Stimulated activated naive B cell treated with anti-CD40 and anti-IgM and Interleukin-4, amounts not matched to agents 10 μg/mL and 1 μg/mL and 100 μg/mL, for 72 hours (primary cell): ENCODE results near the gene SUPT4H1.

ENCODE experiments used
- ATAC-seq, 2 donors: fragments of 150-1000 bp; cut with Tn5 transposase; replicated peaks; 2 replicates each; pipeline ENCODE4 v1.10.0; 2021; ENCODE audit warnings: moderate library complexity in 1 of 2
- DNase-seq: peaks from one replicate; pipeline ENCODE4 v3.0.0; 2021
- H3K27ac Mint-ChIP-seq: one replicate; pipeline ENCODE4 v1.8.0; 2022; ENCODE audit warnings: mild to moderate bottlenecking, mixed read lengths
- H3K27me3 Mint-ChIP-seq, 2 donors: one replicate each; pipeline ENCODE4 v1.8.0; 2022; ENCODE audit warnings: mixed read lengths in 2 of 2
- H3K36me3 Mint-ChIP-seq, 2 donors: one replicate each; pipeline ENCODE4 v1.8.0; 2022; ENCODE audit warnings: mixed read lengths in 2 of 2, mild to moderate bottlenecking in 1 of 2
- H3K4me1 Mint-ChIP-seq, 2 donors: one replicate each; pipeline ENCODE4 v1.8.0; 2022; ENCODE audit warnings: mixed read lengths in 2 of 2, mild to moderate bottlenecking in 1 of 2
- H3K4me3 Mint-ChIP-seq, 2 donors: one replicate each; pipeline ENCODE4 v1.8.0; 2022; ENCODE audit warnings: mild to moderate bottlenecking in 2 of 2, mixed read lengths in 2 of 2, moderate library complexity in 1 of 2
- H3K9me3 Mint-ChIP-seq, 2 donors: one replicate each; pipeline ENCODE4 v1.8.0; 2022; ENCODE audit warnings: mixed read lengths in 2 of 2, mild to moderate bottlenecking in 1 of 2

Gene SUPT4H1

DNA sequence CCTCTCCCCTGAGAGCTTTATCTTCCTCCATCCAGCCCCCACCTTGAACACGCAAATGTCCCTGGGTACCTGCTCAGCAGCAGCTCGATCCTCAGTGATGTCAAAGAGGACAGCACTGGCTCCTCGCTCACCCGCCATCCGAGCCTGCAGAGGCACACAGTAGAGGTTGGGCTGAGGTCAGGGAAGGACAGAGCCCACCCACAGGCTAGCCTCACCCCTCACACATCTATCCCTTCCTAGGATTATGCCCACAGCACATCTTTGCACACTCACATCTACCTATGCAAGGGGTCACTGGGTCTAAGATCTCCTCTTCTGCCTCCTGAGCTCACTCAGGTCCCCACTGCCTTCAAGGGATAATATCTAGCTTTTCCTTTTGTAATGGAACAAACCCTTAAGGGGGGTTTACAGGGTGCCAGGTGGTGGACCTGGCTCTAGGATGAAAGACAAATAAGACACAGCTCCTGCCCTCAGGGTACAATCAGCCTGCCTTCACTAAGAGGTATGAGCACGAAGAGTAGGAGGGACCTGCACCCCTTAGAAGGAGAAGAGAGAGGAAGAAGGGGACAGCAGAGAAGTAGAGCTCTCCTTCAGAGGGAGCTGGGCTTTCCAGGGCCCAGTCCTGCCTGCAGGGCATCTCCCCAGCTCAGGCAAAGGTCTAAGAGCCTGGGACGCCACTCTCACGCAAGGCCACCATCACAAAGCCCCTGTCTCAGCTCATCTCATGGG is 11.6 kb upstream of the SUPT4H1 start:
- DNase-seq (no peak), ATAC-seq (no peak)
- Mint-ChIP-seq H3K4me3 (no peak overlapping the region), H3K27me3 (no peaks in the 10 kb centered on the region), H3K27ac (peak overlapping the region; percentile 59), H3K9me3 (no peaks in the 10 kb centered on the region), H3K4me1 (peaks cover 2 to 13% of the 10 kb centered on the region in 2 donors), H3K36me3 (peaks cover 20 to 27% of the 10 kb centered on the region in 2 donors)

DNA sequence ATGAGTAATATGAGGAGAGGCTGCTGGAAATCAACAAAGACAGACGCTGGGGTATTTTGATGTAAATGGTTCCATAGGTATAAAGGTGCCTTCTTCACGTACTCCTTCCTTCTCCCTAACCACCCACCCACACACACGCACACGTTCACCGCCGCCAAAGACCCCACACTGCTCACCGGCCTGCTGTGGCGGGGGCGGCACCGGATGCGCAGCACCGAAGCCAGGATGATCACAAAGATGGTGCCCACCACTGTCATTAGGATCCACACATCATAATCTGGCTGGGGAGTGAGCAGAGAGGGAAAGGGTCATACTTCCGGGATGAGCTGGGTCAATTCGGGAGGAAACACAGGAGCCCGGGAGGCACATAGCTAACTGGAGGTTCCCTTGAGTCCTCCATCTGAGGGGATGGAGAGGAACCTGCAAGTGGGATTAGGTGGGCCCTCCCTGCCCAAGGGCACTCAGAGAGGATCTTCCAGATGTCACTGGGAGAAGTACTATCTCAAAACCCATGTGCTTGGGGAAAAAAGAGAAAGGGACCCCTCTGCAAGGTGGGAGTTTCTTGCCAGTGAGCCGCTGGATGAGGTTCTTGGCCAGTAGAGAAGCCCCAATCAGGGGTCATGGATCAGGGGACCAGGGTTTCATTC is 10.5 kb upstream of the SUPT4H1 start:
- ATAC-seq (no peak), DNase-seq (no peak)
- no peak overlapping the region for H3K4me3 Mint-ChIP-seq
- no peaks in the 10 kb centered on the region for H3K27me3 Mint-ChIP-seq
- peaks cover 22 to 27% of the 10 kb centered on the region in 2 donors for H3K36me3 Mint-ChIP-seq
- peaks cover 0 to 3% of the 10 kb centered on the region in 2 donors for H3K4me1 Mint-ChIP-seq
- H3K9me3 Mint-ChIP-seq, result no peaks in the 10 kb centered on the region
- H3K27ac Mint-ChIP-seq, result no peak overlapping the region

DNA sequence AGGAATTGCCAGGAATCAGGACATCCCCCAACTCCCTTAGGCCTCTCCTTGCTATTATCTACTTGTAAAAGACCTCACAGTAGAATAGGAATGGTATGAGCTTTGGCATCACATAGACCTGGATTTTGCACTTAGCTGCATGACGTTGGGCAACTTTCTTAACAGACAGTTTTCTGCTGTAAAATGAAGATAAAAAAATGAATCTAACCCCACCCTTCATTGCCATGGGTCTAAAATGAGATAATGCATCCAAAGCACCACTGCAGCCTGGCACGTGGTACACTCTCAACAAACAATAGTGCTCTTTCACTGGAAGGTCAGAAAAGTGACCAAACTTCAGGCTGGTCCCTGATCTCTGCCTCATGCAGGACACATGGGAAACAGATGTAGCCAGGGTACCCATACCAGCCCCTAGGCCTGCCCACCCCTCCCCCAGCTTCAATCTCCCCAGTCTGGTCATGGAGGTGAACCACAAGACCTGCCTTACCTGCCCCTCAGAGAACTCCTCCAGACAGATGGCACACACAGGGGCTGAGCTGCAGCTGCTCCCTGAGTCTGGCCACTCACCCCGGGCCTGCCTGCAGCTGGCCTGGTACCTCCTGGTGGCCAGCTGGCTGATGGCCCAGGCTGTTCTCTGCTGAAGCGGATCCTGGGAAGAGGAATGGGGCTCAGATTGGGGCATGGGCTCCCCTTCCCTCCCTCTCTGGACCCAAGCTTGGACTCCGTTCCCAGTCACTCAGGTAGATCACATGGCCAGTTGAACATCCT is 8.5 kb upstream of the SUPT4H1 start:
- H3K27me3 Mint-ChIP-seq, result no peaks in the 10 kb centered on the region
- H3K9me3 Mint-ChIP-seq, result no peaks in the 10 kb centered on the region
- no peak overlapping the region for H3K27ac Mint-ChIP-seq
- no peak overlapping the region for H3K4me3 Mint-ChIP-seq
- DNase-seq, result no peak
- no peak for ATAC-seq
- H3K36me3 Mint-ChIP-seq, result peaks cover 23 to 33% of the 10 kb centered on the region in 2 donors
- no peaks in the 10 kb centered on the region for H3K4me1 Mint-ChIP-seq

DNA sequence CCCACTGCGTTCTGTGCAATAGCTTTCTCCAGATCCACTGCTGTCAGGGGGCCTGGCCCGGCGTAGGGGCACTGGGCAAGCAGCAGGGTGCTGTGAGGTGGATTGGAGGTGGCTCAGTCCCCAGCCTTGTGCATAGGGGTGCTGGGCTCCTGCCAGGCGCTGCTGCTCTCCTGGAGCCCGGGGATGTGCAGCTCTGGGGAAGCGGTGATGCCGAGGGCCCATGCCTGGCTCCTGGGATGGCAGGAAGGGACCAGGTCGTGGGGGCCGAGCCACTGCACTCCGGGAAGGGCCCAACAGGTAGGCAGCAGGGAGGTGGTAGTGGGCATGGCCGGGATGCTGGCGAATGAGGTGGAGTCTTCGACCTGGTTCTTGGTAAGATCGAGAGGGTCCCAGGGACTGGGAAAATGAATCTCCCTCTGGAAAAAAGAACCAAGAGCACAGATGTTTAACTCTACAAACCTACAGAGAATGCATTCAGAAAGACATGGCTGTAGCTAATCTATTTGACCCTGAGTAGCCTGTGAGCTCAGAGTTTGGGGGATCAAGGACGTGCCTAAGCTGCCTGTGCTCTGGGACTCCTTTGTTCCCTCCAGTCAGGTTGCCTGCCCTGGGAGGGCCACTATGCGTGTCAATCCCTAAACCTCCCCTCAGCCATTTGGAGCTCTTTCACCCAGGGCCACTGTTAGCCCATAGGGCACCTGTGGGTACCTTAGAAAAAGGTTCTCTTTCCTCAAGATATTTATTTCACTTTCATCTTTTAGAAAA is 6.6 kb upstream of the SUPT4H1 start:
- Mint-ChIP-seq H3K27me3 (no peaks in the 10 kb centered on the region), H3K36me3 (peaks cover 23 to 34% of the 10 kb centered on the region in 2 donors), H3K4me1 (peaks cover 6 to 7% of the 10 kb centered on the region in 2 donors), H3K9me3 (no peaks in the 10 kb centered on the region), H3K27ac (no peak overlapping the region), H3K4me3 (no peak overlapping the region)
- DNase-seq, result no peak
- no peak for ATAC-seq

DNA sequence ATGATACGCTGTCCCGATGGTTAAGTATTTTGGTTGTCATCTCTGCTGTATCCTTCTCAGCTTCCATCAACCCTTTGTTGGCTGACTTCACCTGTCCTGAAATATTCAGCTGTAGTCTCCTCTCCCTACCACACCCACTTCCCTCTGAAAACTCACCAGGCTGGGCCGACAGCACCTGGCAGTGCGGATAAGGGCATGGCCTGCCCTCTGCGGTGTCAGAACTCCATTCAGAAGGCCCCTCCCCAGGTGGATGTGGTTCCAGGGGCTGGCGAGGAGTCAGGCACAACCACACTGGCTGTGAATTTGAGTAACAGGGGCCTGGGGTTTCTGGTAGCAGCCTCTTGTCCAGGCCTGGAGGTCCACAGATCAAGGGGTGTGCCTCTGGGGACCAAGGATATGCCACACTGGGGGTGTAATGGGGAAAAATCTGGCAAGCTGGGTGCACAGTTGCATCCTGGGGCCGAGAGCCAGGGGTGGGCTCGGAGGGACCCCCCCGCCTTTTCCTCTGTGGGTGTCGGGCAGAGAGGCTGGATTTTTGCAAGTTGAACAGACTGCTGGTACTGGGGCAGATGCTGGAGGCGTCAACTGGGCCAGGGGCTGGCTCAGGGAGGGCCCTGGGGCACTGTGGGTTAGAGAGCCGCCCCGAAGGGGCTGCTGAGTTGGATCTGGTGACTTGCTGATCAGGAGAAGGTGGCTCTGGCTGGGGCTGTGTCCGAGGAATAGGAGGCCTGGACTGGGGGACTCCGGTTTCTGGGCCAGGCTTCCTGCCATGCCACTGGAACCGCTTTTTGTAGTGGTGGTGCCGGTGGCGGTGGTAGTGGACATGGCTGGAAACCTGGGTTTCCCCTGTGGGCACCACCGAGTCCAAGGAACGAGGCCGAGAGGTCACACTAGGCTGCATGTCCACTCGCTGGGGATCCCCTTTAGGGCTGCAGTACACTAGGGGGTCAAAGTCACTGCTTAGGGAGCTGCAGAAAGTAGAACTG is 5.6 kb upstream of the SUPT4H1 start:
- peaks cover 18 to 32% of the 10 kb centered on the region in 2 donors for H3K36me3 Mint-ChIP-seq
- H3K27me3 Mint-ChIP-seq, result no peaks in the 10 kb centered on the region
- no peak overlapping the region for H3K4me3 Mint-ChIP-seq
- H3K27ac Mint-ChIP-seq, result no peak overlapping the region
- H3K4me1 Mint-ChIP-seq, result peaks cover 8 to 15% of the 10 kb centered on the region in 2 donors
- DNase-seq (no peak), ATAC-seq (no peak)
- no peaks in the 10 kb centered on the region for H3K9me3 Mint-ChIP-seq

DNA sequence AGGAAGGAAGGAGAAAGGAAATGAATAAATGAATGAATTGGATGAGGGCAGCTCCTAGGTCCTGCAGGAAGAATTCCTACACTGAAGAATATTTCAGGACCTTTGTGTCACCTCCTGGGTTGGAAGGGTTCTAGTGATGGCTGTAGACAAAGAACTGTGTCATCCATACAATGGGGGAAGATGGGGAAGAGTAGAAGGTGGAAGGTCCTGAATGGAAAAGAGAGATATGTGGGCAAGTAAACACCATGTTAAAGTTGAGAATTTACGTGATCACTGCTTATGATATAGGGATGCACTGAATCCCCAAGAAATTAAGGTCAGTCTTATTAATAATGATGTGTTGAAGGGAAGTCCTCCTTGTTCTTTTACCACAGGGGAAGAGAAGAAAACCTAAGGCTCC is 4.2 kb upstream of the SUPT4H1 start:
- peaks cover 13 to 24% of the 10 kb centered on the region in 2 donors for H3K4me1 Mint-ChIP-seq
- peaks cover 18 to 30% of the 10 kb centered on the region in 2 donors for H3K36me3 Mint-ChIP-seq
- ATAC-seq (no peak), DNase-seq (no peak)
- H3K4me3 Mint-ChIP-seq, result no peak overlapping the region
- no peak overlapping the region for H3K27ac Mint-ChIP-seq
- H3K27me3 Mint-ChIP-seq, result no peaks in the 10 kb centered on the region
- no peaks in the 10 kb centered on the region for H3K9me3 Mint-ChIP-seq

DNA sequence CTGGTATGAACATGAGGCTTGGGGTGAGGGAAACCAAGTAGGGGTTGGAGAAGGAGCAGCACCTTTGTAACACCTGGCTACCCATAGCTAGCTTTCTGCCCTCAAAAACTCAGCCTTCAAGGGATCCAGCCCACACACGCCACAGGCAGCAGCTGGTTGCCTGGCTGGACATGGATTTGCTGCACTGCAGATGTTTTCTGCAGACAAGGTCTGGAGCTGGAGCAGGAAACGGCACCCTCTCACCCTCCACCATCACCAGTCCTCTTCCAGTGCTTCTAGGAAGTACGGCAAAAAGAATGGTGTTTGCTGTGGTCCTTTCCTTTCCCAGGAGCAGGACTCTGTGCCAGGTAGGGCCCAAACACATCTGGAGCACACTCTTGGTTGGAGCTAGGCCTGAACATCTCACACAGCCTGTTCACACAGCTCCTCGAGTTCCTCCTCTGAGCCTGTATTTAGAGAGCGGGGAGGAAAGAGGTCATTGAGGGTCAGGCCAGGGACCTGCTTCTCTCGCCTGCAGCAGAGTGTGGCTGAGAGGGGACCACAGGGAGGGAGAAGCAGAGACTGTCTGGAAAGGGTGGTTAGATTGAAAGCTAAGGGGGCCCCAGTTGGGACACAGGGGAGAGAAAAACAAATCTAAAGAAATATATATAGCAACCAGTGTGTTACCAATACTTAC is 2.7 kb upstream of the SUPT4H1 start:
- Mint-ChIP-seq H3K4me1 (peaks cover 14 to 33% of the 10 kb centered on the region in 2 donors), H3K9me3 (no peaks in the 10 kb centered on the region), H3K4me3 (no peak overlapping the region), H3K27me3 (no peaks in the 10 kb centered on the region), H3K27ac (peak overlapping the region; percentile 33), H3K36me3 (peaks cover 14 to 25% of the 10 kb centered on the region in 2 donors)
- ATAC-seq, result no peak
- DNase-seq, result no peak

DNA sequence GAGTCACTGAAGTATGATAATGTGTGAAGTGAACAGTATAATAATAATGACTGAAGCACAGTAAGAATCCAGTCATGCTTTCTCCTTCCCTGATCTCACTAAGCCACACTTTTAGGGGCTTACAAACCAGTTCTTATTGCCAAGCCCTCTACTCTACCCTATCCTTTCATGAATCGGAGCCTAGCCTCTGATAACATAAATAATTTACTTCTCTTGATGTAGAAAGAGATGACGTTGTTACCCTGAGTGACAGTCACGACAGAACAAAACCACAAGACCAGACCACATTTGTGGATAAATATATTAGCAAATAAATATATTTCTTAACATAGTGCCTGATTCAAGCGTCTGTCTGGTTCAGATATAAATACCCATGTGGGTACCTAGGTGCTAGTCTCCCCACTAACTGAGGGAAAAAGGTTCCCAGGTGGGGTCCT is 1.4 kb upstream of the SUPT4H1 start:
- Mint-ChIP-seq H3K27me3 (no peaks in the 10 kb centered on the region), H3K4me1 (peaks cover 21 to 44% of the 10 kb centered on the region in 2 donors), H3K36me3 (peaks cover 22 to 37% of the 10 kb centered on the region in 2 donors), H3K27ac (peak overlapping the region; percentile 98), H3K9me3 (no peaks in the 10 kb centered on the region), H3K4me3 (peak overlapping the region; percentile 99 to 100)
- no peak for DNase-seq
- no peak for ATAC-seq

DNA sequence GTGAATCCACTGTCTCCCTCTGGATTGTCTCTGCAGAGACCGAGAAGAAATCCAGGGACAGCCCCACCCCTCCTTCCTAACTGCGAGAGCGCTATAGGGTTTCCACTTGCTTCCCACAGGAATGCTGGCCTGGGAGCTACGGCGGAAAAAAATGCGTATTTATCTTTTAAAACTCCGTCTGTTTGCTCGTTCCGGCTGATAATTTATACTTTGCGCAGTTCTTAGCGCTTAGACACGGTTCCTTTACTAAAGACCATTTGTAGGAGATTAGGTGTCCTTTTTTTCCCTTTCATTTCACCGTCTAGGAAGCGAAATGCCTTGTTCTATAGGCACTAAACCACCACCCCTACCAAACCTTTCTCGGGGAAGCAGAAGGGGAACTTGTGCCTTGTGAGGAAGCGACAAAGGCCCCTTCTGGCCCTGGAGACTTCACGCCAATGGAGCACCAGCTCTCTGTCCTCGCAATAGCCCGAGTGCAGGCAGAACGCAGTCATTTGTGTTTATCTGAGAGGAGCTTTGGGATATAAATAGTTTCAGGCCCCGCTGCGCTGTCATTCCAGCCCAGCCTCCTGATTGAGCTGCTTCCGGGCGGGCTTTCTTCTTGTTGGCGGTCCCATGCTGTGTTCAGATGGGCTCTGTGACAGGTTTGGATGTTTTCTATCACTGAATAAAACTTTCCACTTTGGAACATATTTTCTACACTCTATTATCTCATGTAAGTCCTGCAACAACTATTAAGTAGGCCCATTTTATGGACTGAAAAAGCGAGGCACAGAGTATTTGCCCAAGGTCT is 791 bp upstream of the SUPT4H1 start:
- ATAC-seq (peak; percentile 31 to 38), DNase-seq (no peak)
- peak overlapping the region; percentile 98 for H3K27ac Mint-ChIP-seq
- H3K27me3 Mint-ChIP-seq, result no peaks in the 10 kb centered on the region
- peaks cover 24 to 47% of the 10 kb centered on the region in 2 donors for H3K4me1 Mint-ChIP-seq
- H3K9me3 Mint-ChIP-seq, result no peaks in the 10 kb centered on the region
- H3K4me3 Mint-ChIP-seq, result peak overlapping the region; percentile 99 to 100
- peaks cover 22 to 42% of the 10 kb centered on the region in 2 donors for H3K36me3 Mint-ChIP-seq

DNA sequence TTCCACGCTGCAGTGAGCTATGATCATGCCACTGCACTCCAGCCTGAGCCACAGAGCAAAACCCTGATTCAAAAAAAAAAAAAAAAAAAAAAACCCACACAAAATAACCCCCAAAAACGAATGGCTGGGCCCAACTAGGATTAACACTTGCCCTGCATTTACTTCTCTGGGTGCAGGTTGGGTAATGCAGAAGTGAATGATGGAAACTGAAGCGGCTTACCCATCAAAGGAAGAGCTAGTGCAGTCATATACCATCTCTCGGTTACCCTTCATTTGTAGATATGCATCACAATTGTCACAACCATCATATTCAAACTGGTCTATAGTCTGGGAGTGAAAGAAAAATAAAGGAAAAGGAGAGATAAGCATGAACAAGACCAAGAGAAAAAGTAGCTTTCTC is 819 bp downstream of the SUPT4H1 start:
- Mint-ChIP-seq H3K9me3 (no peaks in the 10 kb centered on the region), H3K27me3 (no peaks in the 10 kb centered on the region), H3K4me1 (peaks cover 32 to 62% of the 10 kb centered on the region in 2 donors), H3K36me3 (peaks cover 36 to 58% of the 10 kb centered on the region in 2 donors), H3K4me3 (peak overlapping the region; percentile 99 to 100), H3K27ac (peak overlapping the region; percentile 98)
- no peak for DNase-seq
- ATAC-seq, result no peak

DNA sequence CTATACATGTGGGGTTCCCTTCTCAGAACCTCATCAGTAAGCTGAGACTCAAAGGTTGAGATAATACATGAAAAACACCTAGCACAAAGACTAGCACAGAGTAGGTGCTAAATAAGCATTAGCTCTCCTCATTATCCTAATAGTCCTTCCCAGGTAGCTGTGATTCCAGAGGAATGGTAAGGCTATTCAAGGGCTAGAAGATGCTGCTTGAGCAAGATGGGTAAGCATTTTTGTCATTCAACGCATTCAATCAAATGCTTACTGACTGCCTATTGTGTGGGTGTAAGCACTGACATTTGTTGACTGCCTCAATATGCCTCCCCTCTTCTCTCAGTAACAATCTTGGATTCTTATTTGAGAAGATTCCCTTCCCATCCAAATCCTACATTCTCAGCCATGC is 4.0 kb downstream of the SUPT4H1 start:
- Mint-ChIP-seq H3K36me3 (peaks cover 55 to 69% of the 10 kb centered on the region in 2 donors), H3K9me3 (no peaks in the 10 kb centered on the region), H3K4me3 (no peak overlapping the region), H3K27me3 (no peaks in the 10 kb centered on the region), H3K4me1 (peaks cover 51 to 83% of the 10 kb centered on the region in 2 donors), H3K27ac (peak overlapping the region; percentile 26)
- ATAC-seq, result no peak
- no peak for DNase-seq

DNA sequence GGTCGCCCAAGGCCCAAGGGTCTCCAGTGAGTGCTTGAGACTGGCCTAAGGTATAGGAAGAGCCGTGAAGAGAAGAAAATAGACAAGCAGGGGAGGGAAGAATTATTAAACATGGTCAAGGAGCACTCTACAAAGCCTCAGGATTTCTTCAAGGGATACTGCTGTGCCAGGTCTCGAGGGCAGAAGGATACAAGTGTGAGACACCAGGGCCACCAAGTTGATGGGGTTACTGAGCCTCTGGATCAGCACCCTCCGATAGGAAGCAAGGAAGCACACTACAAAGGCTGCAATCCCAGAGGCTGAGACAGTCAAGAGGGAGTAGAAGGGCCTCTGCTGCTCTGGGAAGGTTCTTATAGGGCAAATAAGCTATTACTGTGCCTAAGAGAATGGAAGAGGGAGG is 6.5 kb downstream of the SUPT4H1 start:
- Mint-ChIP-seq H3K27ac (peak overlapping the region; percentile 100), H3K9me3 (peaks cover 0 to 2% of the 10 kb centered on the region in 2 donors), H3K27me3 (no peaks in the 10 kb centered on the region), H3K36me3 (peaks cover 66 to 78% of the 10 kb centered on the region in 2 donors), H3K4me1 (peaks cover 53 to 83% of the 10 kb centered on the region in 2 donors), H3K4me3 (peak overlapping the region; percentile 82 to 88)
- ATAC-seq (no peak), DNase-seq (no peak)
